ENCODE measurements around the gene KCNT1.

The KCNT1 gene

GRCh38 chr9:135714242-135715055 is 12.5 kb downstream of the KCNT1 start:
- peak; percentile 7 for DNase-seq (ENCODE audit: low read depth)
- Histone ChIP-seq H3K9me3 (ENCODE audit: control insufficient read depth, low read length) (no peaks in the 10 kb centered on the region), H3K9ac (ENCODE audit: low read length) (no peak overlapping the region), H3K4me3 (ENCODE audit: low read length) (no peak overlapping the region), H3K27me3 (replicated peaks; ENCODE audit: control insufficient read depth, insufficient read depth, low read length) (peaks cover 65% of the 10 kb centered on the region), H3K4me1 (ENCODE audit: control insufficient read depth, insufficient read depth, low read length) (no peaks in the 10 kb centered on the region), H3K36me3 (ENCODE audit: control insufficient read depth, insufficient read depth, low read length, severe bottlenecking) (no peaks in the 10 kb centered on the region)

DNA sequence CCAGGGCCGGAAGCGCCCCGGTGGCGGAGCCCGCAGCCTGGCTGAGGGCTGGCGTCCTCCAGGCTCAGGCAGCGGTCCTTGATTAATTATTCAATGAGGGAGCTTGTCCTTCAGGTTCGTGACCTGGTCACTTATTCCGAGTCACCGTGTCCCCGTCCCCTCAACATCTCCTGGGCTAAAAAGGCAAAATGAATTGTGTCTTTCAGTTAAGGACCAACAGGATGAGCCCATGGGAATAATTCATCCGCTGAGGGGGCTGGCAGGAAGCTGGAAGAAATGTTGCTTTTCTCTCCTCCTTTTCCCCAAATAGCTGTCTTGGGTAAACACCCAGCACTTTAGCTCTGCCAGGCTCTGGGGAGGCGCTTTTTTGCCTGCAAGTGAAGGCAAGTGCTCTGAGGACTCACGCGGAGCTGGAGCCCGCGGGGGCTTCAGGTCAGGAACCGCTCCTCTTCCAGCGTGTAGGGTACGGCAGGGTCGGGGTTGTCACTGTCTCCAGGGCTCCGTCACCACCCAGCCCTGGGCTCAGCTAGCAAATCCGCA is 13.1 kb downstream of the KCNT1 start:
- no peak overlapping the region for H3K4me3 ChIP-seq (ENCODE audit: low read length)
- H3K36me3 ChIP-seq (ENCODE audit: control insufficient read depth, insufficient read depth, low read length, severe bottlenecking), result no peaks in the 10 kb centered on the region
- H3K9me3 ChIP-seq (ENCODE audit: control insufficient read depth, low read length), result no peaks in the 10 kb centered on the region
- DNase-seq (ENCODE audit: low read depth), result no peak
- no peak overlapping the region for H3K9ac ChIP-seq (ENCODE audit: low read length)
- H3K27me3 ChIP-seq (replicated peaks; ENCODE audit: control insufficient read depth, insufficient read depth, low read length), result peaks cover 65% of the 10 kb centered on the region
- H3K4me1 ChIP-seq (ENCODE audit: control insufficient read depth, insufficient read depth, low read length), result no peaks in the 10 kb centered on the region

DNA sequence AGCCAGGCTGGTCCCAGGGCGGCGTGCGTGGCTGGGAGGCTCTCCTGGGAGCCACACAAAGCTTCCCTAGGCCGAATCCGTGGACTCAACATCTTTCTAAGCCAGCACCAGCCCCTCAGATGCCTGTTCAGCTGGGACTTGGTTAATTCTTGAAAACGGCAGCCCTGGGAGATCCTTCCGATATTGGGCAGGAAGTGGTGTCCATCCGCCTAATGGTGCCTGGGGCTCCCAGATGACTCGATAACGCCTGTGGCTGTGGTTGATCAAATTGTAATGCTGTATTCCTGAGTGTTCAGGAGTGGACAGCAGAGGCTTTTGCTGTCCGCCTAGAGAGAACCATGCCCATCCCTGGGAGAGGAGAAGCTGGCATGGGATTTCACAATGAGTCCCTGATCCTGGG is 14.1 kb downstream of the KCNT1 start:
- Histone ChIP-seq H3K4me3 (ENCODE audit: low read length) (no peak overlapping the region), H3K27me3 (replicated peaks; ENCODE audit: control insufficient read depth, insufficient read depth, low read length) (peaks cover 62% of the 10 kb centered on the region), H3K36me3 (ENCODE audit: control insufficient read depth, insufficient read depth, low read length, severe bottlenecking) (no peaks in the 10 kb centered on the region), H3K4me1 (ENCODE audit: control insufficient read depth, insufficient read depth, low read length) (no peaks in the 10 kb centered on the region), H3K9ac (ENCODE audit: low read length) (no peak overlapping the region), H3K9me3 (ENCODE audit: control insufficient read depth, low read length) (no peaks in the 10 kb centered on the region)
- no peak for DNase-seq (ENCODE audit: low read depth)

DNA sequence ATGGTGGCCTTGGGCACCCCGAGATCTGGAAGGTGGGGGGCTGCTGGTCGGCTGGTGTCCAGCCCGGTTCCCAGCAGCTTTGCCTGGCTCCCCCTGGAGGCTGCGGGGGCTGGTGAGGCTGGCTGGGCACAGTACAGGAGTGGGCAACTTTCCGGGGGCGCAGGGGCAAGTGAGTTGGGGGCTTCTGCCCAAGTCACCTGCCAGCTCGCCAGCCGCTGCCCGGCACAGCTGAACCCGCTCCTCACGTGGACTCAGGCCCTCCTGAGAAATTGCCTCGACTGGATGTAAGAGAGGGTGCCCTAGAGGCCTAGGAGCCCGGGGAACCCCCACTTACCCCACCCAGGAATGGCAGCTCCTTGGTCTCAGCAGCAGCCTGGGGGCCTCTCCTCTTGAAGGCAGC is 15.4 kb downstream of the KCNT1 start:
- peaks cover 60% of the 10 kb centered on the region for H3K27me3 ChIP-seq (replicated peaks; ENCODE audit: control insufficient read depth, insufficient read depth, low read length)
- H3K9ac ChIP-seq (ENCODE audit: low read length), result no peak overlapping the region
- H3K36me3 ChIP-seq (ENCODE audit: control insufficient read depth, insufficient read depth, low read length, severe bottlenecking), result no peaks in the 10 kb centered on the region
- DNase-seq (ENCODE audit: low read depth), result no peak
- no peak overlapping the region for H3K4me3 ChIP-seq (ENCODE audit: low read length)
- H3K9me3 ChIP-seq (ENCODE audit: control insufficient read depth, low read length), result no peaks in the 10 kb centered on the region
- no peaks in the 10 kb centered on the region for H3K4me1 ChIP-seq (ENCODE audit: control insufficient read depth, insufficient read depth, low read length)

GRCh38 chr9:135718616-135719015 is 16.6 kb downstream of the KCNT1 start:
- H3K27me3 ChIP-seq (replicated peaks; ENCODE audit: control insufficient read depth, insufficient read depth, low read length), result peaks cover 58% of the 10 kb centered on the region
- H3K9me3 ChIP-seq (ENCODE audit: control insufficient read depth, low read length), result no peaks in the 10 kb centered on the region
- no peak overlapping the region for H3K9ac ChIP-seq (ENCODE audit: low read length)
- no peaks in the 10 kb centered on the region for H3K36me3 ChIP-seq (ENCODE audit: control insufficient read depth, insufficient read depth, low read length, severe bottlenecking)
- H3K4me3 ChIP-seq (ENCODE audit: low read length), result no peak overlapping the region
- peak; percentile 32 for DNase-seq (ENCODE audit: low read depth)
- H3K4me1 ChIP-seq (ENCODE audit: control insufficient read depth, insufficient read depth, low read length), result no peaks in the 10 kb centered on the region

- Histone ChIP-seq H3K9ac (ENCODE audit: low read length) (no peak overlapping the region), H3K4me1 (ENCODE audit: control insufficient read depth, insufficient read depth, low read length) (no peaks in the 10 kb centered on the region), H3K4me3 (ENCODE audit: low read length) (no peak overlapping the region), H3K36me3 (ENCODE audit: control insufficient read depth, insufficient read depth, low read length, severe bottlenecking) (no peaks in the 10 kb centered on the region), H3K27me3 (replicated peaks; ENCODE audit: control insufficient read depth, insufficient read depth, low read length) (peaks cover 57% of the 10 kb centered on the region), H3K9me3 (ENCODE audit: control insufficient read depth, low read length) (no peaks in the 10 kb centered on the region)
- no peak for DNase-seq (ENCODE audit: low read depth)
These were observed 17.5 kb downstream of the KCNT1 start for GRCh38 chr9:135719472-135719871.

GRCh38 chr9:135722365-135722764 is 20.4 kb downstream of the KCNT1 start:
- Histone ChIP-seq H3K4me1 (ENCODE audit: control insufficient read depth, insufficient read depth, low read length) (no peaks in the 10 kb centered on the region), H3K27me3 (replicated peaks; ENCODE audit: control insufficient read depth, insufficient read depth, low read length) (peaks cover 54% of the 10 kb centered on the region), H3K9me3 (ENCODE audit: control insufficient read depth, low read length) (no peaks in the 10 kb centered on the region), H3K36me3 (ENCODE audit: control insufficient read depth, insufficient read depth, low read length, severe bottlenecking) (no peaks in the 10 kb centered on the region), H3K4me3 (ENCODE audit: low read length) (no peak overlapping the region), H3K9ac (ENCODE audit: low read length) (no peak overlapping the region)
- no peak for DNase-seq (ENCODE audit: low read depth)

- no peaks in the 10 kb centered on the region for H3K36me3 ChIP-seq (ENCODE audit: control insufficient read depth, insufficient read depth, low read length, severe bottlenecking)
- H3K4me3 ChIP-seq (ENCODE audit: low read length), result no peak overlapping the region
- DNase-seq (ENCODE audit: low read depth), result no peak
- no peaks in the 10 kb centered on the region for H3K9me3 ChIP-seq (ENCODE audit: control insufficient read depth, low read length)
- no peaks in the 10 kb centered on the region for H3K4me1 ChIP-seq (ENCODE audit: control insufficient read depth, insufficient read depth, low read length)
- no peak overlapping the region for H3K9ac ChIP-seq (ENCODE audit: low read length)
- peaks cover 53% of the 10 kb centered on the region for H3K27me3 ChIP-seq (replicated peaks; ENCODE audit: control insufficient read depth, insufficient read depth, low read length)
These were observed 22.3 kb downstream of the KCNT1 start for GRCh38 chr9:135724186-135724787.

DNA sequence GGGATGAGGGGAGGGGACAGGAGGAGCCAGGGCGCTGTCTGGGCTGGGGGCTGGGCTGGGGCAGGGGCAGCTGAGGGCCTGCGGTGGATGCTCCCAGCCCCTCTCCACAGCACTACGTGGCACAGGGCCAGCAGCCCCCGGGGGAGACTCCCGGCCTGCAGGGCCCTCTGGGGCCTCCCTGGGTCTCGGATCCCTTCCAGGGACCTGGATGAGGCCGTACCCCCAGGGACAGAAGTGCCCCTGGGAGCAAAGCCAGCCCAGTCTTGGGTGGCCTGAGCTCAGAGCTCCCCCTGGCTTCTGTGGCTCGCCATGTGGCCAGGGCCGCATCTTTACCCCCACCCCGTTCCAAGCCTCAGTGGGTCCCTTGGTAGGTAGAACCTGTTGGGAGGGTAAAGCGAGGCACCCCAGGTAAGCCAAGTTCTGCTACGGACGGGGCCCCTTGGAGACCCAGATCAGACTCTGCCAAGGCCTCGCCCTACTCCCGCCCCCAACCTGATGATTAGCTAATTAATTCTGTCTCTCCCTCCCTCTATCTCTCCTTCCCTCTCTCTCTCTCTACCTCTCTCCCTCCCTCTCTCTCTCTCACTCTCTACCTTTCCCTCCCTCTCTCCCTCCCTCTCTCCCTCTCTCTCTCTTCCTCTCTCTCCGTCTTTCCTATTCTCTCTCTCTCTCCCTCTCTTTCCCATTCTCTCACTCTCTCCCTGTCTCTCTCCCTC is 24.3 kb downstream of the KCNT1 start:
- no peak overlapping the region for H3K4me3 ChIP-seq (ENCODE audit: low read length)
- peaks cover 59% of the 10 kb centered on the region for H3K27me3 ChIP-seq (replicated peaks; ENCODE audit: control insufficient read depth, insufficient read depth, low read length)
- H3K9ac ChIP-seq (ENCODE audit: low read length), result no peak overlapping the region
- H3K4me1 ChIP-seq (ENCODE audit: control insufficient read depth, insufficient read depth, low read length), result no peaks in the 10 kb centered on the region
- H3K9me3 ChIP-seq (ENCODE audit: control insufficient read depth, low read length), result peaks cover 4% of the 10 kb centered on the region
- no peaks in the 10 kb centered on the region for H3K36me3 ChIP-seq (ENCODE audit: control insufficient read depth, insufficient read depth, low read length, severe bottlenecking)
- DNase-seq (ENCODE audit: low read depth), result no peak

- no peak for DNase-seq (ENCODE audit: low read depth)
- H3K27me3 ChIP-seq (replicated peaks; ENCODE audit: control insufficient read depth, insufficient read depth, low read length), result peaks cover 49% of the 10 kb centered on the region
- H3K4me1 ChIP-seq (ENCODE audit: control insufficient read depth, insufficient read depth, low read length), result no peaks in the 10 kb centered on the region
- H3K36me3 ChIP-seq (ENCODE audit: control insufficient read depth, insufficient read depth, low read length, severe bottlenecking), result no peaks in the 10 kb centered on the region
- no peak overlapping the region for H3K9ac ChIP-seq (ENCODE audit: low read length)
- H3K4me3 ChIP-seq (ENCODE audit: low read length), result no peak overlapping the region
- H3K9me3 ChIP-seq (ENCODE audit: control insufficient read depth, low read length), result peaks cover 9% of the 10 kb centered on the region
These were observed 25.4 kb downstream of the KCNT1 start for GRCh38 chr9:135727257-135727875.
